HepG2 (cell line): ENCODE results near the gene ZBTB44. TPM values are rescaled to one million over a fixed set of nuclear protein-coding genes. Genes with fewer than 3 reads are reported as not detected.

ENCODE experiments used
- ATAC-seq: fragments of 200-7000 bp; cut with Tn5 transposase; 3 replicates; pipeline ENCODE4 v1.9.1; 2020; ENCODE audit warnings: mild to moderate bottlenecking, moderate library complexity
- BruUV-seq: library from RNA; stranded (reverse); fragments of 400-500 nt; replicated peaks from 2 replicates; lab custom pipeline; 2021; lab: Mats Ljungman, UMichigan
- CTCF ChIA-PET: fragments of 300-600 bp; formaldehyde crosslinking; extraction: SDS; loops from one replicate; lab custom pipeline; 2021; ENCODE audit warnings: low total read pairs, inconsistent platforms, low intra/inter-chr PET ratio; lab: Yijun Ruan, JAX
- POLR2A ChIA-PET: fragments of 350-600 bp; sonication (Branson Sonifier 250); formaldehyde crosslinking; loops from one replicate; lab custom pipeline; 2020; ENCODE audit warnings: antibody characterized with exemption, inconsistent platforms; lab: Yijun Ruan, JAX
- DNase-seq: peaks from one replicate; pipeline ENCODE4 v3.0.0-alpha.2; 2015; ENCODE audit warnings: low spot score
- FAIRE-seq: peaks from 3 replicates; lab custom pipeline; 2011; peaks lifted over from hg19 to GRCh38; lab: Jason Lieb, UNC
- H2AFZ ChIP-seq: one replicate; pipeline ENCODE4 v1.6.1; 2011; ENCODE audit warnings: low read length, inconsistent platforms
- H3K27ac ChIP-seq: fragments of 300-600 bp; 3 replicates; pipeline ENCODE4 v1.8.0; 2011; ENCODE audit warnings: mixed run types, mild to moderate bottlenecking, mixed read lengths, low read length, inconsistent platforms; ENCODE audit not compliant: insufficient read depth; ENCODE audit errors: extremely low read length
- H3K27me3 ChIP-seq, 2 experiments: fragments of 200-600 bp in 1 of 2; 2 replicates in 1 of 2; 3 replicates in 1 of 2; pipeline versions ENCODE4 v1.6.0 to v1.8.0; 2011; ENCODE audit warnings: low read length in 2 of 2, mild to moderate bottlenecking in 2 of 2, moderate library complexity in 2 of 2, inconsistent platforms in 1 of 2; ENCODE audit not compliant: insufficient read depth in 2 of 2, control insufficient read depth in 1 of 2
- H3K36me3 ChIP-seq, 2 experiments: fragments of 200-600 bp in 1 of 2; replicated peaks in 1 of 2; 2 replicates in 1 of 2; 3 replicates in 1 of 2; pipeline versions ENCODE4 v1.5.1 to v1.8.0; 2011; ENCODE audit warnings: low read length in 2 of 2, inconsistent platforms in 1 of 2; ENCODE audit not compliant: insufficient read depth in 2 of 2, control insufficient read depth in 1 of 2
- H3K4me1 ChIP-seq: 2 replicates; pipeline ENCODE4 v1.5.1; 2012; ENCODE audit warnings: low read length, inconsistent platforms; ENCODE audit not compliant: insufficient read depth
- H3K4me2 ChIP-seq: 2 replicates; pipeline ENCODE4 v1.6.0; 2011; ENCODE audit warnings: low read depth, low read length, inconsistent platforms
- H3K4me3 ChIP-seq, 3 experiments: fragments of 200-600 bp in 1 of 3; sonication (generic), shearing (Covaris generic) in 1 of 3; replicated peaks in 1 of 3; 2 replicates each; pipeline ENCODE4 v1.5.1; 2011 to 2016; ENCODE audit warnings: low read length in 3 of 3, inconsistent platforms in 2 of 3, low read depth in 2 of 3, mild to moderate bottlenecking in 2 of 3, control low read depth in 1 of 3, mixed read lengths in 1 of 3; ENCODE audit not compliant: insufficient read depth in 1 of 3
- H3K79me2 ChIP-seq: one replicate; pipeline ENCODE4 v1.6.1; 2011; ENCODE audit warnings: low read length, inconsistent platforms; ENCODE audit not compliant: insufficient read depth
- H3K9ac ChIP-seq: 2 replicates; pipeline ENCODE4 v1.6.0; 2011; ENCODE audit warnings: mild to moderate bottlenecking, low read depth, low read length, inconsistent platforms; ENCODE audit not compliant: insufficient read depth
- H3K9me3 ChIP-seq: 2 replicates; pipeline ENCODE4 v1.5.1; 2012; ENCODE audit warnings: mild to moderate bottlenecking, low read length
- H4K20me1 ChIP-seq: 2 replicates; pipeline ENCODE4 v1.6.0; 2011; ENCODE audit warnings: inconsistent platforms, mild to moderate bottlenecking, low read length, moderate library complexity; ENCODE audit not compliant: insufficient read depth
- AKNA ChIP-seq: sonication (generic); formaldehyde crosslinking; IDR thresholded peaks from 2 replicates; pipeline ENCODE4 v1.4.0; 2020; ENCODE audit warnings: missing genetic modification reagents, borderline replicate concordance
- ARID4A ChIP-seq: sonication (generic); formaldehyde crosslinking; IDR thresholded peaks from 2 replicates; pipeline ENCODE4 v1.5.0; 2020; ENCODE audit warnings: mild to moderate bottlenecking, missing genetic modification reagents, borderline replicate concordance
- EHMT2 ChIP-seq: fragments of 200-600 bp; sonication (generic); IDR thresholded peaks from 2 replicates; pipeline ENCODE4 v1.7.0; 2017; ENCODE audit warnings: antibody characterized with exemption, low read depth, low read length, borderline replicate concordance
- HIC2 ChIP-seq: sonication (generic); formaldehyde crosslinking; IDR thresholded peaks from 2 replicates; pipeline ENCODE4 v1.9.0; 2022; ENCODE audit warnings: low read depth, missing genetic modification reagents
- KDM3A ChIP-seq: IDR thresholded peaks from 2 replicates; pipeline ENCODE4 v1.6.1; 2018; ENCODE audit warnings: low read depth, missing compliant biosample characterization
- KMT2B ChIP-seq: IDR thresholded peaks from 2 replicates; pipeline ENCODE4 v1.6.1; 2016; ENCODE audit warnings: missing genetic modification reagents, missing compliant biosample characterization
- SIN3B ChIP-seq: fragments of 150-350 bp; IDR thresholded peaks from 2 replicates; pipeline ENCODE4 v1.6.1; 2014; ENCODE audit warnings: low read length
- ZNF747 ChIP-seq: sonication (generic); formaldehyde crosslinking; IDR thresholded peaks from 2 replicates; pipeline ENCODE4 v1.8.1; 2023; ENCODE audit warnings: missing genetic modification reagents, mild to moderate bottlenecking, borderline replicate concordance
- WGBS: methylation state at CpG from one replicate; pipeline ENCODE4 v1.1.6; 2017; ENCODE audit warnings: low lambda C conversion rate; 5-methylcytosine and 5-hydroxymethylcytosine counted together
- in situ Hi-C: cut with HindIII; loops from 2 replicates; pipeline ENCODE4 v1.10.0; 2017; ENCODE audit warnings: low pct_unique_long_range_greater_than_20kb; ENCODE audit not compliant: extremely low pct_ligation_motif_present
- intact Hi-C: fragments of 100-400 bp; cut with micrococcal nuclease; formaldehyde crosslinking; loops from one replicate; pipeline ENCODE4 v1.10.0; 2022; ENCODE audit not compliant: unreplicated experiment
- polyA plus RNA-seq, 8 experiments: library from polyadenylated mRNA; depleted of rRNA in 3 of 8; stranded (reverse) in 7 of 8; unstranded in 1 of 8; fragments of >200 nt; fragmentation: Illumina TruSeq in 4 of 8; extraction: Trizol in 4 of 8; gene quantifications; 2 replicates each; pipeline versions ENCODE4 v1.2.1 to v1.2.3, GENCODE V29; 2011 to 2016; ENCODE audit warnings: low read depth in 4 of 8, missing spikeins in 1 of 8, mixed read lengths in 1 of 8; ENCODE audit not compliant: insufficient read depth in 1 of 8
- total RNA-seq, 5 experiments: library from RNA; depleted of rRNA; stranded (reverse); fragments of >200 nt; fragmentation: Illumina TruSeq; extraction: Trizol; gene quantifications; 2 replicates each; pipeline ENCODE4 v1.2.3, GENCODE V29; 2016; ENCODE audit warnings: low read depth in 1 of 5

ZBTB44 gene
- total and polyA plus RNA-seq, 2 of the 13 experiments (the other 11 are each of a cell fraction or from before 2014, with no cell fraction given), result 22.8 to 23.6 TPM

- TF ChIP-seq HIC2, result no peak
- TF ChIP-seq, all 625 proteins: peak for 0
Observed at GRCh38 chr11:130209954-130210854, 104.5 kb downstream of the ZBTB44 start (continued).

GRCh38 chr11:130209128-130209932, 105.4 kb downstream of the ZBTB44 start:
- no peak overlapping the region for H3K4me3 ChIP-seq
- no peak for FAIRE-seq
- no peaks in the 10 kb centered on the region for H3K27me3 ChIP-seq
- H4K20me1 ChIP-seq, result no peaks in the 10 kb centered on the region
- H3K36me3 ChIP-seq, result no peaks in the 10 kb centered on the region
- H3K4me1 ChIP-seq, result peaks cover 9% of the 10 kb centered on the region
- ATAC-seq, result no peak
- H2AFZ ChIP-seq, result no peak overlapping the region
- BruUV-seq, result no TSS peak
- no peak overlapping the region for H3K4me2 ChIP-seq
- POLR2A ChIA-PET, result no interaction called here
- no peak overlapping the region for H3K9ac ChIP-seq
- no peak for DNase-seq
- H3K27ac ChIP-seq, result no peak overlapping the region
- H3K79me2 ChIP-seq, result no peaks in the 10 kb centered on the region
- intact Hi-C loops, result no loop called here
- WGBS, result 90% methylated on average over 24 of the region's 53 CpGs
- in situ Hi-C loops, result loop anchor here (25.0 kb wide), 1 partner anchor 678 kb away; no protein-coding TSS in a partner anchor
- CTCF ChIA-PET, result no interaction called here
- no peaks in the 10 kb centered on the region for H3K9me3 ChIP-seq
- TF ChIP-seq ZNF747 (CRISPR knock-in tag), result no peak
- no peak for TF ChIP-seq EHMT2
- TF ChIP-seq AKNA, result no peak
- TF ChIP-seq KMT2B, result no peak
- no peak for TF ChIP-seq SIN3B
- no peak for TF ChIP-seq KDM3A (CRISPR knock-in tag)
- TF ChIP-seq ARID4A (CRISPR knock-in tag), result no peak
